Measurements from ENCODE around the gene SLC1A4.

- TF ChIP-seq CTCF (IDR thresholded peaks at IDR 0.05) (no peak), POLR2A (IDR thresholded peaks at IDR 0.05) (no peak)
Measured at GRCh38 chr2:64967601-64968000, 21.6 kb upstream of the SLC1A4 start.
